Prostate gland (tissue), 2 donors: ENCODE data around the gene DGKI. TPM values are rescaled to one million over a fixed set of nuclear protein-coding genes. Genes with fewer than 3 reads are reported as not detected.
"Not testable (repeated sequence)": the region's sequence is repeated elsewhere in the genome, so short reads cannot be mapped to it uniquely, and the experiment has no call there.

Experiments
- DNase-seq: peaks from one replicate; pipeline ENCODE4 v3.0.0-alpha.2; 2019; ENCODE audit warnings: low spot score
- H3K27ac ChIP-seq, 2 donors: fragments of 200-600 bp; sonication (generic); 2 replicates each; pipeline ENCODE4 v1.5.1; 2017 to 2019
- H3K27me3 ChIP-seq: fragments of 200-600 bp; sonication (generic); replicated peaks from 2 replicates; pipeline ENCODE4 v1.5.1; 2019; ENCODE audit not compliant: insufficient read depth
- H3K36me3 ChIP-seq, 2 donors: fragments of 200-600 bp; sonication (generic); 1 replicate in 1 of 2; 2 replicates in 1 of 2; pipeline versions ENCODE4 v1.5.1 to v1.8.1; 2017 to 2019
- H3K4me1 ChIP-seq: fragments of 200-600 bp; sonication (generic); replicated peaks from 2 replicates; pipeline ENCODE4 v1.5.1; 2019
- H3K4me3 ChIP-seq, 2 donors: fragments of 200-600 bp; sonication (generic); 2 replicates each; pipeline ENCODE4 v1.5.1; 2017 to 2019
- H3K9me3 ChIP-seq: fragments of 200-600 bp; sonication (generic); 2 replicates; pipeline ENCODE4 v1.5.1; 2017
- POLR2A ChIP-seq: fragments of 450-650 bp; IDR thresholded peaks from one replicate; pipeline ENCODE4 v1.6.1; 2016; ENCODE audit warnings: antibody characterized with exemption, mild to moderate bottlenecking
- POLR2AphosphoS5 ChIP-seq: sonication (generic); formaldehyde crosslinking; IDR thresholded peaks from one replicate; pipeline ENCODE4 v1.6.1; 2017; ENCODE audit warnings: antibody characterized with exemption
- WGBS: methylation state at CpG from one replicate; pipeline ENCODE4 v1.1.5; 2018; 5-methylcytosine and 5-hydroxymethylcytosine counted together
- intact Hi-C: fragments of 100-400 bp; cut with DNase I; formaldehyde crosslinking; loops from one replicate; pipeline ENCODE4 v1.14.2; 2022
- total RNA-seq, 2 donors: library from RNA; depleted of rRNA; stranded (reverse); fragments of >200 nt; gene quantifications; one replicate each; pipeline ENCODE4 v1.1.0, GENCODE V29; 2016
- TF ChIP-seq, protein P1 (sequence below), 4 experiments: fragments of 200-600 bp in 2 of 4; fragments of 450-650 bp in 2 of 4; sonication (generic) in 2 of 4; IDR thresholded peaks; 1 replicate in 3 of 4; 2 replicates in 1 of 4; pipeline ENCODE4 v1.5.1; 2016 to 2019; ENCODE audit warnings: antibody characterized with exemption in 4 of 4, mild to moderate bottlenecking in 2 of 4, moderate library complexity in 2 of 4

The DGKI gene
- total RNA-seq, 2 donors from 2014 or later, result 0.32 to 1.5 TPM

DNA sequence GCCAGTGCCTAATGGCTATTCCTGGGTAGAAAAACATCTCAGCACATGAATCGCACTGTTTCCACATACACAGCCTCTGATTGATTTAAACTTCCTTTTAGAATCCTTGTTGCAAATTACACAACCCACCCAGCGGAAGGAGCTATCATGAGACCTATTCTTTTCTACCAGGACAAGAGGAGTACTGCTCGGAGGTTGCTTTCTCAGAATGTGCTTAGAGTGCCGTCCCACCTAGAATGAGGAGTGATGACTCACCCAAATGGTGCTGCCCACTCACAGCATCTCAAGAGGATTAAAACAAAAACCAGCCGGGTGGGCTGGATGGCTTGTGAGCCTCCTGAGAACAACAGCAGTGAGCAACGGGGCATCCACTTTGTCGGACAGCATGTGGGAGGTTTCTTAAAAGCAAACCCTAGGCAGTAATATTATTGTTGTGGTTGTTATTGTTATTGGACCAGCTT lies 128.9 kb downstream of the DGKI start:
- H3K36me3 ChIP-seq, result no peaks in the 10 kb centered on the region
- no peak for DNase-seq
- no peaks in the 10 kb centered on the region for H3K27me3 ChIP-seq
- no peaks in the 10 kb centered on the region for H3K4me1 ChIP-seq
- intact Hi-C loops, result no loop called here
- H3K4me3 ChIP-seq, result no peak overlapping the region
- 55% methylated on average over 7 of the region's 7 CpGs for WGBS
- no peaks in the 10 kb centered on the region for H3K9me3 ChIP-seq
- no peak overlapping the region for H3K27ac ChIP-seq
- TF ChIP-seq POLR2AphosphoS5 (no peak), POLR2A (no peak)
- TF ChIP-seq, protein P1, sequence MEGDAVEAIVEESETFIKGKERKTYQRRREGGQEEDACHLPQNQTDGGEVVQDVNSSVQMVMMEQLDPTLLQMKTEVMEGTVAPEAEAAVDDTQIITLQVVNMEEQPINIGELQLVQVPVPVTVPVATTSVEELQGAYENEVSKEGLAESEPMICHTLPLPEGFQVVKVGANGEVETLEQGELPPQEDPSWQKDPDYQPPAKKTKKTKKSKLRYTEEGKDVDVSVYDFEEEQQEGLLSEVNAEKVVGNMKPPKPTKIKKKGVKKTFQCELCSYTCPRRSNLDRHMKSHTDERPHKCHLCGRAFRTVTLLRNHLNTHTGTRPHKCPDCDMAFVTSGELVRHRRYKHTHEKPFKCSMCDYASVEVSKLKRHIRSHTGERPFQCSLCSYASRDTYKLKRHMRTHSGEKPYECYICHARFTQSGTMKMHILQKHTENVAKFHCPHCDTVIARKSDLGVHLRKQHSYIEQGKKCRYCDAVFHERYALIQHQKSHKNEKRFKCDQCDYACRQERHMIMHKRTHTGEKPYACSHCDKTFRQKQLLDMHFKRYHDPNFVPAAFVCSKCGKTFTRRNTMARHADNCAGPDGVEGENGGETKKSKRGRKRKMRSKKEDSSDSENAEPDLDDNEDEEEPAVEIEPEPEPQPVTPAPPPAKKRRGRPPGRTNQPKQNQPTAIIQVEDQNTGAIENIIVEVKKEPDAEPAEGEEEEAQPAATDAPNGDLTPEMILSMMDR (IDR thresholded peaks at IDR 0.05), result no peak

DNA sequence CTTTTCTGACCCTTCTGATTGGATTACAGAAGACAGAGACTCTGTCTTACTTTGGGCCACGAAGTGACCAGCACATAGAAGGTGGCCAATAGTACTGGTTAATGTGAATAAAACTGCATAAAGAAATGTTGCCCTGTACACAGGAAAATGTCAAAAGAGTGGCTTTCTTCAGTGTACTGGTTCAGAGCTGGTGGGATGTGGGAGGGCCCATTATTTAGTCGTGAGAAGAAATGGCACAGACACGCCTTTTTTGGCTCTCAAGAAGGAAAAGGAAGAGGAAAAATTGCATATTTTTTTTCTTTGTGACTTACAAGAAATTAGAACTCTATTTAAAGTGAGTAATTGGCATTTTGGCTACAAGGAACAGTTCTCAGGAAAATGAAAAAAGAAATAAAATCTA lies 129.7 kb downstream of the DGKI start:
- no peak for DNase-seq
- Histone ChIP-seq H3K4me3 (no peak overlapping the region), H3K27ac (no peak overlapping the region), H3K36me3 (no peaks in the 10 kb centered on the region), H3K9me3 (no peaks in the 10 kb centered on the region), H3K27me3 (no peaks in the 10 kb centered on the region), H3K4me1 (no peaks in the 10 kb centered on the region)
- intact Hi-C loops, result no loop called here
- WGBS, result 66% methylated on average over 3 of the region's 3 CpGs
- TF ChIP-seq POLR2AphosphoS5, result no peak
- TF ChIP-seq POLR2A, result no peak
- TF ChIP-seq, protein P1 (IDR thresholded peaks at IDR 0.05), result no peak

DNA sequence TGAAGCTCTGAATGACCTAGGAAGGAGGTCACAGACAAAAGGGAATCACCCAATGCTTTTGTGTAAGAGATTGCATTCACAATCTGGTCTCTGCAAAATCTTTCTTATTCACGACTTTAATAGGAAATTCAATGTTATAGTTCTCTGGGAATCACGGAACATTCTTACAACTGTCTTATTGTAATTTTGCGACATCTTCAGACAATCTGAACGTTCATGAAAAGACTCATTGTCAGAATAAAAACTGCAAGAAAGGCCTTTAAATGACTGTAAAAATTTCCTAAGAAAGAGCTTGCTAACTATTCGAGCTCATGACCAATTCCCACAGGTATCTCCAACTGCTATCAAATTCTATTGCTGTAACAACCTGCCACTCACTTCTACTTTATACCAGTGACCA lies 130.7 kb downstream of the DGKI start:
- 53% methylated on average over 5 of the region's 5 CpGs for WGBS
- no peaks in the 10 kb centered on the region for H3K27me3 ChIP-seq
- no peaks in the 10 kb centered on the region for H3K9me3 ChIP-seq
- no peaks in the 10 kb centered on the region for H3K4me1 ChIP-seq
- intact Hi-C loops, result no loop called here
- H3K36me3 ChIP-seq, result no peaks in the 10 kb centered on the region
- TF ChIP-seq POLR2A (no peak), POLR2AphosphoS5 (no peak)
- TF ChIP-seq, protein P1 (IDR thresholded peaks at IDR 0.05), result no peak
- H3K27ac ChIP-seq, result no peak overlapping the region
- no peak for DNase-seq
- H3K4me3 ChIP-seq, result no peak overlapping the region

DNA sequence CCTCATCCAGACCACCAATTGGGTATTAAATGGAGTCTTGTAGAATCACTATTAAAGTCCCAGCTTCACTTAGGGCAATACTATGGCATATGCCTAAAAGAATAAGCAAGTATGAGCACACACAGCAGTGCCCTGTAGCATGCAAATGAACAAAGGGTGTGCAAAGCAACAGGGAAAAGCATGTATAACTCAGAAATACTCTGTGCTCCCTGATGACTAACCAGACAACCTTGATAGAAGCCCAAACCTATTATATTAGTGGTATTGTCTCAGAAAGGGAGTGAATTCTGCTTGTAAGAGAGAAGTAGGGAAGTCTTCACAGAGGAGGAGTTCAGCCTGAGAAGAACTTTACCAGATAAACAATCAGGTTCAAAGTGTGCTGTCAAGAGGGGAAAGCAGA lies 131.2 kb downstream of the DGKI start:
- H3K9me3 ChIP-seq, result no peaks in the 10 kb centered on the region
- DNase-seq, result no peak
- H3K4me1 ChIP-seq, result no peaks in the 10 kb centered on the region
- H3K27me3 ChIP-seq, result no peaks in the 10 kb centered on the region
- TF ChIP-seq, protein P1 (IDR thresholded peaks at IDR 0.05), result no peak
- no peak for TF ChIP-seq POLR2A
- no peak for TF ChIP-seq POLR2AphosphoS5
- intact Hi-C loops, result no loop called here
- no peak overlapping the region for H3K27ac ChIP-seq
- no peaks in the 10 kb centered on the region for H3K36me3 ChIP-seq
- no peak overlapping the region for H3K4me3 ChIP-seq

DNA sequence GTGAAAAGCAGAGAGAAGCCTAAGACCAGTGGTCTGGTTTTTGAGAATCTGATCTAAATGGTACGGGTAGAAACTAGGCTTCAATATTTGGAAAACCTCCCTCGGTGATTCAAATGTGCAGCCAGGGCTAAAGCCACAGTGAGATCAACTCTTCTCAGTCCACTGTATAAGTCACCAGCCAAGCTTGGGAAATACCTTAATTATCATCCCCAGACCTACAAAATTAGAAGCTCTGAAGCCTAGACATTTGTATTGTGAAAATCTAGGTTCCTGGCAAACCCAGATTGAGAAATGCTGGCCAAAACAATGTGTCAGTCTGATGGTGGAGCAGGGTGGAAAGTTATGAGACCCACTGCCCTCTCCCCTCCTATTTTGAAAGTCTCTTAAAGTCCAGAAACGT lies 131.7 kb downstream of the DGKI start:
- Histone ChIP-seq H3K9me3 (no peaks in the 10 kb centered on the region), H3K36me3 (no peaks in the 10 kb centered on the region), H3K27me3 (no peaks in the 10 kb centered on the region), H3K4me3 (no peak overlapping the region), H3K4me1 (no peaks in the 10 kb centered on the region), H3K27ac (no peak overlapping the region)
- WGBS, result 77% methylated on average over 3 of the region's 3 CpGs
- intact Hi-C loops, result no loop called here
- TF ChIP-seq, protein P1 (IDR thresholded peaks at IDR 0.05), result no peak
- TF ChIP-seq POLR2AphosphoS5 (no peak), POLR2A (no peak)
- no peak for DNase-seq

DNA sequence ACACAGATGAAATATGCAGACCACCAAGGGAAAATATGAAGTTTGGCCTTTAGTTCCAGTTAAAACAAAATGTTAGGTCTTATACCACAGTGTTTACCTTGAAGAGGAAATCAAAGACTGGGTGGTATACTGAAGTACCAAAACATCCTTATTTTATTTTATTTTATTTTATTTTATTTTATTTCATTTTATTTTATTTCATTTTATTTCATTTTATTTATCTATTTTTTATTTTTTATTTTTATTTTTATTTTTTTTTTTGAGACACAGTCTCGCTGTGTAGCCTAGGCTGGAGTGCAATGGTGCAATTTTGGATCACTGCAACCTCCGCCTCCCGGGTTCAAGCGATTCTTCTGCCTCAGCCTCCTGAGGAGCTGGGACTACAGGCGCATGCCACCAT lies 140.4 kb downstream of the DGKI start:
- H3K4me3 ChIP-seq, DNase-seq, intact Hi-C loops, H3K36me3 ChIP-seq, H3K9me3 ChIP-seq, H3K27me3 ChIP-seq, H3K4me1 ChIP-seq, H3K27ac ChIP-seq: not testable (repeated sequence)
- WGBS, result 98% methylated on average over 5 of the region's 5 CpGs
